ENCODE measurements around the gene FOXS1. TPM values are rescaled to one million over a fixed set of nuclear protein-coding genes. Genes with fewer than 3 reads are reported as not detected.

Gene FOXS1
- total and polyA plus RNA-seq, 10 donors: 1.4 to 5.7 (median 2.1) TPM

DNA sequence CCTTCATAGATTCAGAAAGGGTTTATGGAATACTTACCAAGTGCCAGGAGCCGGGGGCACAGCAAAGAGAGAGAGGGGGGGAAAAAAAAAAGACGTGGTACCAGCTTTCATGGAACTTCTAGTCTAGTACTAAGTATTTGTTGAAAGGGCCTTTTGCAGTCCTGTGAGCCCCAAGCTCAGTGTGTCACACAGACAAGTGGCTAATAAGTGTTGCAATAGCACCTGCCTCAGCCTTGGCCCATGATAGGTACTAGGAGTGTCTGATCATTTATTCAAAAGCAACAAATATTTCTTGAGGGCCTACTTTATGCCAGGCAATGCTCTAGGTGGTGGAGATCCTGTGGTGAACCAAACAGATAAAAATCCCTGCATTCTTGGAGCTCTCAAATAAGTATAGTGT is 18.3 kb downstream of the FOXS1 start:
- no peaks in the 10 kb centered on the region for H3K9me3 ChIP-seq
- peak overlapping the region in 1 of 8 donors; percentile 76 for H3K27ac ChIP-seq
- intact Hi-C loops (cut with DNase I; ENCODE audit: low total_unique reads): no loop called here
- H3K4me1 ChIP-seq: peaks cover 3 to 51% (median 15%) of the 10 kb centered on the region in 6 donors
- no peak overlapping the region for H3K4me3 ChIP-seq
- DNase-seq: no peak
- TF ChIP-seq, protein P1, sequence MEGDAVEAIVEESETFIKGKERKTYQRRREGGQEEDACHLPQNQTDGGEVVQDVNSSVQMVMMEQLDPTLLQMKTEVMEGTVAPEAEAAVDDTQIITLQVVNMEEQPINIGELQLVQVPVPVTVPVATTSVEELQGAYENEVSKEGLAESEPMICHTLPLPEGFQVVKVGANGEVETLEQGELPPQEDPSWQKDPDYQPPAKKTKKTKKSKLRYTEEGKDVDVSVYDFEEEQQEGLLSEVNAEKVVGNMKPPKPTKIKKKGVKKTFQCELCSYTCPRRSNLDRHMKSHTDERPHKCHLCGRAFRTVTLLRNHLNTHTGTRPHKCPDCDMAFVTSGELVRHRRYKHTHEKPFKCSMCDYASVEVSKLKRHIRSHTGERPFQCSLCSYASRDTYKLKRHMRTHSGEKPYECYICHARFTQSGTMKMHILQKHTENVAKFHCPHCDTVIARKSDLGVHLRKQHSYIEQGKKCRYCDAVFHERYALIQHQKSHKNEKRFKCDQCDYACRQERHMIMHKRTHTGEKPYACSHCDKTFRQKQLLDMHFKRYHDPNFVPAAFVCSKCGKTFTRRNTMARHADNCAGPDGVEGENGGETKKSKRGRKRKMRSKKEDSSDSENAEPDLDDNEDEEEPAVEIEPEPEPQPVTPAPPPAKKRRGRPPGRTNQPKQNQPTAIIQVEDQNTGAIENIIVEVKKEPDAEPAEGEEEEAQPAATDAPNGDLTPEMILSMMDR (IDR thresholded peaks at IDR 0.05 in 8 of 11, conservative IDR thresholded peaks at IDR 0.05 in 3 of 11): no peak
- TF ChIP-seq POLR2AphosphoS5 (IDR thresholded peaks at IDR 0.05) (no peak), POLR2A (IDR thresholded peaks at IDR 0.05) (no peak)
- WGBS, 5 donors: 74 to 93% (median 80%) methylated on average over 2 of the region's 2 CpGs
- H3K36me3 ChIP-seq: no peaks in the 10 kb centered on the region
- H3K27me3 ChIP-seq (replicated peaks in 1 of 7): peaks cover 0 to 6% (median 0%) of the 10 kb centered on the region in 7 donors

DNA sequence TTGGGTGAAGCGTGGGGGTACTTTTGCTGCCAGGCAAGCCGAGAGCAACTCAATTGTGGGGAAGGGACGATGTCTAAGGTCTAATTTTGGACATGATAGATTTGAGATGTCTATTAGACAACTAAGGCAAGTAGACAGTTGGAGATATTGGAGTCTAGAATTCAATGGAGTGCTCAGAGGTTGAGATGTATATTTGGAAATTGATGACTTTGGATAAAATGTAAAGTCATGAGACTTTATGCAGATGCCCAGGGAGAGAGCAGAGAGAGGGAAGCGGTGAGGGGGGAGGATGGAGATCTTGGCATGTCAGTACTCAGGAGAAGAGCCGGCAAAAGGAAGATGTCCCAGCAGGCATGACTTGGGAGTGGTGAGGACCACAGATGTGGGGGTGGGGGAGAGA is 19.3 kb downstream of the FOXS1 start:
- H3K27me3 ChIP-seq (replicated peaks in 1 of 7): peaks cover 0 to 6% (median 0%) of the 10 kb centered on the region in 7 donors
- TF ChIP-seq, protein P1 (IDR thresholded peaks at IDR 0.05 in 8 of 11, conservative IDR thresholded peaks at IDR 0.05 in 3 of 11): no peak
- intact Hi-C loops (cut with DNase I; ENCODE audit: low total_unique reads): no loop called here
- no peaks in the 10 kb centered on the region for H3K9me3 ChIP-seq
- DNase-seq: no peak
- WGBS, 5 donors: 88 to 96% (median 92%) methylated on average over 5 of the region's 5 CpGs
- H3K4me3 ChIP-seq: no peak overlapping the region
- H3K27ac ChIP-seq: no peak overlapping the region
- no peaks in the 10 kb centered on the region for H3K36me3 ChIP-seq
- H3K4me1 ChIP-seq: peaks cover 3 to 51% (median 15%) of the 10 kb centered on the region in 6 donors

DNA sequence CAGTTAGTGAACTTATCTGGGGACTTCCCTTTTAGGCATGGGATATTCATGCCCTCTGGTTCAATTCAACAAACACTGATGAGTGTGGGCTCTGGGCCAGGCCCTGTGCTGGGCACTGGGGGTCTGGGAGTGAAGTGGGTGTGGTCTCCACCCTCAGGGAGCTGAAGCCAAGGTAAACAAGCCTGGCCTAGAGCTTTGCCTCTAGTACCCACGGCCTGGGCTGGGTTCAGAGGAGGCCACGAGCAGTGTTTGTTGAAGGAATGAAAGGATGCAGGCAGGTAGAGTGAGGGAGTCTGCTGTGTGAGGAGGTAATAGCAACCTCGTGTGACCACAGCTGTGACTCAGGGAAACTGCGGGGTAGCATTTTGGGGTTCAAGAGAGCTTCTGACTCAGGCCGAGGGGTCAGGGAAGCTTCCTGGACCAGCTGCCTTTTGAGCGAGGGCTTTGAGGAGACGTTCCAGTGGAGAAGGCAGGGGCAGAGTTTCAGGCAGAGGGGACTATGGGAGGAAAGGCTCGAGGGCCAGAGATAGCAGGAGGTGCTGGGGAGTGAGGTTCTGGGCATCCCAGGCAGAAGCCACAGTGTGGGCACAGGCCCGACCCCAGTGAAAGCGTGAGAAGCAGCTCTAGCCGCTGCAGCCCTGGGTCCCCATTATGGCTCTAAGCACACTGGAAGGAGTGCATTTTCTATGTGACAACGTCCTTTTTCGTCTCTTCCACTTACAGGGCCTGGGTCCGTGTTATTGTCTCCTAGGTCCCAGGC is 20.7 kb downstream of the FOXS1 start:
- Histone ChIP-seq H3K27me3 (replicated peaks in 1 of 7) (peaks cover 0 to 6% (median 0%) of the 10 kb centered on the region in 7 donors), H3K4me1 (peaks cover 3 to 42% (median 13%) of the 10 kb centered on the region in 6 donors), H3K36me3 (no peaks in the 10 kb centered on the region), H3K27ac (peak overlapping the region in 2 of 8 donors; percentile 26 to 48), H3K4me3 (peak overlapping the region in 1 of 8 donors; percentile 2), H3K9me3 (no peaks in the 10 kb centered on the region)
- DNase-seq: no peak
- intact Hi-C loops (cut with DNase I; ENCODE audit: low total_unique reads): no loop called here
- WGBS, 5 donors: 77 to 92% (median 80%) methylated on average over 14 of the region's 14 CpGs
- TF ChIP-seq POLR2A (IDR thresholded peaks at IDR 0.05): no peak

DNA sequence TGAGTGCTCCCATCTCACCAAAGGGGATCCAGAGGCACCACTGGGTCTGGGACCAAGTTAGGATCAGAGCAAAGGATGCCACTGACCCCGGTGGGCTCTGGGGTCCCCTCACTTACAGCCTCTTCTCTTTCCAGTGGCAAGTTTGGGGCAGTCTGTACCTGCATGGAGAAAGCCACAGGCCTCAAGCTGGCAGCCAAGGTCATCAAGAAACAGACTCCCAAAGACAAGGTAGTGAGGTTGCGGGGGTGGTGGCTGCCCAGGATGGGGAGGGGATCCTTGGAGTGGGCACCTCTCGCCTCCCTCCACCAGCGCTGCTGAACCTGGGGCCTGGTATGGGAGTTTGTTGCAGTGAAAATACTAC is 21.3 kb downstream of the FOXS1 start:
- intact Hi-C loops (cut with DNase I; ENCODE audit: low total_unique reads): no loop called here
- peak overlapping the region in 1 of 8 donors; percentile 2 for H3K4me3 ChIP-seq
- no peaks in the 10 kb centered on the region for H3K9me3 ChIP-seq
- peak overlapping the region in 2 of 8 donors; percentile 26 to 48 for H3K27ac ChIP-seq
- peaks cover 0 to 6% (median 0%) of the 10 kb centered on the region in 7 donors for H3K27me3 ChIP-seq (replicated peaks in 1 of 7)
- peaks cover 3 to 36% (median 13%) of the 10 kb centered on the region in 6 donors for H3K4me1 ChIP-seq
- 81 to 100% (median 90%) methylated on average over 3 to 4 of the region's 4 CpGs for WGBS, 5 donors
- TF ChIP-seq POLR2AphosphoS5 (IDR thresholded peaks at IDR 0.05) (no peak), POLR2A (IDR thresholded peaks at IDR 0.05) (no peak)
- TF ChIP-seq, protein P1 (IDR thresholded peaks at IDR 0.05 in 8 of 11, conservative IDR thresholded peaks at IDR 0.05 in 3 of 11): no peak
- no peak for DNase-seq
- H3K36me3 ChIP-seq: no peaks in the 10 kb centered on the region

All from spleen (tissue), 11 donors.